ENCODE data around the gene SWAP70. TPM values are rescaled to one million over a fixed set of nuclear protein-coding genes. Genes with fewer than 3 reads are reported as not detected.

Gene SWAP70
- total and polyA plus RNA-seq, 2 of the 8 experiments (the other 6 are each of a cell fraction or from before 2014, with no cell fraction given), result 14.8 to 37.5 TPM

DNA sequence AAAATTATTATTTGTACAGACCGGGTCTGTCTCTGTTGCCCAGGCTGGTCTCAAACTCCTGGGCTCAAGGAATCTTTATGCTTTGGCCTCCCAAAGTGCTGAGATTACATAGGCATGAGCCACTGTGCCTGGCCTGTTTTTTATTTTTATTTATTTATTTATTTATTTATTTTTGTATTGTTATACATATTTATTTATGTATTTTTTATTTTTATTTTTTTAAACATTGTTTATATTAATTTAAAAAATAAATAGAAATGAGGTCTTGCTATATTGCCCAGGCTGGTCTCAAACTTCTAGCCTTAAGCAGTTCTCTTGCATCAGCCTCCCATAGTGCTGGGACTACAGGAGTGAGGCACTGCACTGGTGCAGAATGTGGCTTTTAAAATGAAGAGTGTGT is 47.0 kb downstream of the SWAP70 start (continued):
- no peak for TF ChIP-seq RNF2 (IDR thresholded peaks at IDR 0.05; ENCODE audit: borderline replicate concordance, low read depth, low read length, missing control alignments, poor library complexity, severe bottlenecking)
- no peak for TF ChIP-seq TAF7 (optimal IDR thresholded peaks at IDR 0.05; ENCODE audit: borderline replicate concordance, low read depth, low read length)
